ENCODE data around the gene YBX1.

The YBX1 gene

GRCh38 chr1:42733415-42734200 lies 51.4 kb downstream of the YBX1 start:
- Histone ChIP-seq H3K4me1 (ENCODE audit: control insufficient read depth, insufficient read depth, low read length) (no peaks in the 10 kb centered on the region), H3K4me3 (ENCODE audit: insufficient read depth, low read depth, low read length) (no peak overlapping the region), H3K27me3 (ENCODE audit: control insufficient read depth, insufficient read depth, low read length, poor library complexity, severe bottlenecking) (no peaks in the 10 kb centered on the region), H3K36me3 (ENCODE audit: control insufficient read depth, insufficient read depth, low read length) (no peaks in the 10 kb centered on the region), H3K27ac (ENCODE audit: insufficient read depth, low read depth, low read length, poor library complexity, severe bottlenecking) (no peak overlapping the region), H3K9me3 (ENCODE audit: control insufficient read depth, low read length) (no peaks in the 10 kb centered on the region)
- WGBS, 2 experiments, result 92 to 94% methylated on average over 12 of the region's 12 CpGs

DNA sequence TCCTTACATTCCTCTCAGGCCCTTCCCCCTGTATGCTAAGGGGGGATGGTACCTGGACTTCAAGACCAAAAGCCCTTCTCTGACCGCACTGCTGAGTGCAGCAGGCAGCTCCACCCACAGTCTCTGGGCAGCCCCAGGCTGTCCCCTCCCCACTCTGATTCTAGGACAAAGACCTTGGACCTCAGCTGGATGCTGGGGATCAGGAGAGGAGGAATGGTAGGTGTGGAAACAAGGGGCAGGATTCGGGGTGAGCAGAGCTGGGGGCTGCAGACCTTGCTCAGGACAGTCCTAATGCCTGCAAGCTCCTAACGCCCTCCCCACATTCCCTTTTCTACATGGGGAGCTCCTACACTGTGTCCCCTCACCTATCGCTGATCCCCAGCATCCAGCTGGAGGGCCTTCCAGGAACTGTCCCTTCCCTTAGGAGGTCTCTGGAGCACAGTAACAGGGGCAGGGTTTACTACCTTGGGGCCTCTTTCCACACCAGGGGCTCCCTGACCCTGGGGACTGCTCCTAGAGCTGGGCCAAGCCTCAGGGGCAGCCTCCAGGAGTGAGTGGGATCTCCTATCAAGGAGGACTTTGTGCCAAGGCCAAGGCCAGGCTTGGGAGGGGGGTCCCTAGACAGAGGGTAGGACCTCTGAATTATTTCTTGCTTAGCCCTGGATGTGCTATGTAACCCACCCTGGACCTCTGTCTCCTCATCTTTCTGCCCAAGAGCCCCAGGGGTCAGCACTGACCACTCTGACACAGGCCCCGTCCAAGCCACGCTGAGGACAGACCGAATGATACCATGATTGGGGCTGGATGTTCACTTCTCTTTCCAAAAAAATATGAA lies 52.2 kb downstream of the YBX1 start:
- H3K4me1 ChIP-seq (ENCODE audit: control insufficient read depth, insufficient read depth, low read length), result peaks cover 8% of the 10 kb centered on the region
- no peaks in the 10 kb centered on the region for H3K36me3 ChIP-seq (ENCODE audit: control insufficient read depth, insufficient read depth, low read length)
- H3K4me3 ChIP-seq (ENCODE audit: insufficient read depth, low read depth, low read length), result no peak overlapping the region
- no peak overlapping the region for H3K27ac ChIP-seq (ENCODE audit: insufficient read depth, low read depth, low read length, poor library complexity, severe bottlenecking)
- H3K27me3 ChIP-seq (ENCODE audit: control insufficient read depth, insufficient read depth, low read length, poor library complexity, severe bottlenecking), result no peaks in the 10 kb centered on the region
- 88 to 91% methylated on average over 7 of the region's 7 CpGs for WGBS, 2 experiments
- no peaks in the 10 kb centered on the region for H3K9me3 ChIP-seq (ENCODE audit: control insufficient read depth, low read length)

DNA sequence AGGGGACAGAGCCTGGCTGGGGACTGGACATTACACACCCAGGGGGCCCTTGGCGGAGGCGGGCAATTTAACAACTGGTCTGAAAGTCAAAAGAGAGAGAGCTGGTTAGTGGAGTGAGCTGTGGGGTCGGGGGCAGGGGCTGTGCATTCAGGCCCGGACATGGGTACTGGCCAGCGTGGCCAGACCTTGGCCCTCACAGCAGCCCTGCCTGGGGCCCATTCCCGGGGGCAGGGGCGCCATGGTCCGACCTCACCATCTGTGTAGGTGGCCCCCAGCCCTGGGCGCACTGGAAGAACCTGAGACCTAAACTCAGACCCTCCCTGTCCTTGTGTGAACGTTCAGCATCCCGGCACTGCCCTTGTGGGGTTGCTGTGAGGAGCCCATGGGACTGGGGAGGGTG lies 52.8 kb downstream of the YBX1 start:
- Histone ChIP-seq H3K36me3 (ENCODE audit: control insufficient read depth, insufficient read depth, low read length) (no peaks in the 10 kb centered on the region), H3K27ac (ENCODE audit: insufficient read depth, low read depth, low read length, poor library complexity, severe bottlenecking) (no peak overlapping the region), H3K27me3 (ENCODE audit: control insufficient read depth, insufficient read depth, low read length, poor library complexity, severe bottlenecking) (no peaks in the 10 kb centered on the region), H3K4me3 (ENCODE audit: insufficient read depth, low read depth, low read length) (no peak overlapping the region), H3K4me1 (ENCODE audit: control insufficient read depth, insufficient read depth, low read length) (peaks cover 14% of the 10 kb centered on the region), H3K9me3 (ENCODE audit: control insufficient read depth, low read length) (no peaks in the 10 kb centered on the region)
- 91 to 94% methylated on average over 11 of the region's 11 CpGs for WGBS, 2 experiments

- Histone ChIP-seq H3K36me3 (ENCODE audit: control insufficient read depth, insufficient read depth, low read length) (no peaks in the 10 kb centered on the region), H3K4me1 (ENCODE audit: control insufficient read depth, insufficient read depth, low read length) (peaks cover 18% of the 10 kb centered on the region), H3K27ac (ENCODE audit: insufficient read depth, low read depth, low read length, poor library complexity, severe bottlenecking) (no peak overlapping the region), H3K4me3 (ENCODE audit: insufficient read depth, low read depth, low read length) (no peak overlapping the region), H3K27me3 (ENCODE audit: control insufficient read depth, insufficient read depth, low read length, poor library complexity, severe bottlenecking) (no peaks in the 10 kb centered on the region), H3K9me3 (ENCODE audit: control insufficient read depth, low read length) (no peaks in the 10 kb centered on the region)
- WGBS, 2 experiments, result 93% methylated on average over 14 of the region's 14 CpGs
Observed at GRCh38 chr1:42735477-42736105, 53.4 kb downstream of the YBX1 start.

GRCh38 chr1:42736152-42736551 lies 53.9 kb downstream of the YBX1 start:
- no peak overlapping the region for H3K4me3 ChIP-seq (ENCODE audit: insufficient read depth, low read depth, low read length)
- H3K27me3 ChIP-seq (ENCODE audit: control insufficient read depth, insufficient read depth, low read length, poor library complexity, severe bottlenecking), result no peaks in the 10 kb centered on the region
- H3K9me3 ChIP-seq (ENCODE audit: control insufficient read depth, low read length), result no peaks in the 10 kb centered on the region
- no peak overlapping the region for H3K27ac ChIP-seq (ENCODE audit: insufficient read depth, low read depth, low read length, poor library complexity, severe bottlenecking)
- H3K36me3 ChIP-seq (ENCODE audit: control insufficient read depth, insufficient read depth, low read length), result no peaks in the 10 kb centered on the region
- 73 to 81% methylated on average over 4 of the region's 4 CpGs for WGBS, 2 experiments
- peaks cover 23% of the 10 kb centered on the region for H3K4me1 ChIP-seq (ENCODE audit: control insufficient read depth, insufficient read depth, low read length)

- 84% methylated on average over 8 of the region's 8 CpGs for WGBS, 2 experiments
- Histone ChIP-seq H3K36me3 (ENCODE audit: control insufficient read depth, insufficient read depth, low read length) (no peaks in the 10 kb centered on the region), H3K27ac (ENCODE audit: insufficient read depth, low read depth, low read length, poor library complexity, severe bottlenecking) (no peak overlapping the region), H3K4me1 (ENCODE audit: control insufficient read depth, insufficient read depth, low read length) (peaks cover 28% of the 10 kb centered on the region), H3K9me3 (ENCODE audit: control insufficient read depth, low read length) (no peaks in the 10 kb centered on the region), H3K4me3 (ENCODE audit: insufficient read depth, low read depth, low read length) (no peak overlapping the region), H3K27me3 (ENCODE audit: control insufficient read depth, insufficient read depth, low read length, poor library complexity, severe bottlenecking) (no peaks in the 10 kb centered on the region)
Observed at GRCh38 chr1:42736571-42737200, 54.5 kb downstream of the YBX1 start.

- 91% methylated on average over 5 of the region's 5 CpGs for WGBS, 2 experiments
Observed at GRCh38 chr1:42737257-42737656, 55.0 kb downstream of the YBX1 start.

DNA sequence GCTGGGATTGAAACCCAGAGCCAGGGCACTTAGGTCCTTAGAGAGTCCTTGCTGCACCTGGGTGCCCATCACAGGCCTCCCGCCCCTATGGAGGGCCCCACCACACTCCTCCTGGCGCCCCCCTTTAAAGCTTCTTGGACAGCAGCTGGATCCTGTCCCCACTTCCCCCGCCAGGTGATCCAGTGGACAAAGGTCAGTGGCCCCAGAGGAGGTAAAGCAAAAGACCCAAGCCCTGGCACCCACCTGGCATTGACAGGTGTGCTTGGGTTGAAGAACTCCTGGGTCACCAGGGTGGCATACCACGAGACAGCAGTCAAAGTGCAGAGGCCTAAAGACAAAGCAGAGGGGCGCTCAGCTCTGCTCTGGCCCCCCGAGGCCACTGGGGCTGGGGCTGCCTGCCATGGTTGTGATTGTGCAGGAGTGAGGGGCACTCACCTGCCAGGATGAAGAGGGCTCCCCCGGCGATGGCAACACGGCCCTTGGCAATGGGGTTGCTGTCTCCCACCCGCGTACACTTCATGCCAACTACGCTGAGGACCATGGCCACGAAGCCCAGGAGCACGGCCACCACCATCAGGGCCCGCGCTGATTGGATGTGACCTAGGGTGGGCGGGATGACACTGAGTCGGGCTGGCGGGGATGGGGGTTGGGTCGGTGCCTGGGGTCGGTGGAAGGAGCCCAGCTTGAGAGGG lies 55.9 kb downstream of the YBX1 start:
- H3K27me3 ChIP-seq (ENCODE audit: control insufficient read depth, insufficient read depth, low read length, poor library complexity, severe bottlenecking), result no peaks in the 10 kb centered on the region
- no peaks in the 10 kb centered on the region for H3K9me3 ChIP-seq (ENCODE audit: control insufficient read depth, low read length)
- WGBS, 2 experiments, result 91 to 93% methylated on average over 21 of the region's 21 CpGs
- H3K4me3 ChIP-seq (ENCODE audit: insufficient read depth, low read depth, low read length), result no peak overlapping the region
- H3K36me3 ChIP-seq (ENCODE audit: control insufficient read depth, insufficient read depth, low read length), result no peaks in the 10 kb centered on the region
- peaks cover 33% of the 10 kb centered on the region for H3K4me1 ChIP-seq (ENCODE audit: control insufficient read depth, insufficient read depth, low read length)
- no peak overlapping the region for H3K27ac ChIP-seq (ENCODE audit: insufficient read depth, low read depth, low read length, poor library complexity, severe bottlenecking)

More at GRCh38 chr1:42737257-42737656, 55.0 kb downstream of the YBX1 start:
- H3K27ac ChIP-seq (ENCODE audit: insufficient read depth, low read depth, low read length, poor library complexity, severe bottlenecking), result no peak overlapping the region
- H3K9me3 ChIP-seq (ENCODE audit: control insufficient read depth, low read length), result no peaks in the 10 kb centered on the region
- no peaks in the 10 kb centered on the region for H3K36me3 ChIP-seq (ENCODE audit: control insufficient read depth, insufficient read depth, low read length)
- no peaks in the 10 kb centered on the region for H3K27me3 ChIP-seq (ENCODE audit: control insufficient read depth, insufficient read depth, low read length, poor library complexity, severe bottlenecking)
- peaks cover 33% of the 10 kb centered on the region for H3K4me1 ChIP-seq (ENCODE audit: control insufficient read depth, insufficient read depth, low read length)
- no peak overlapping the region for H3K4me3 ChIP-seq (ENCODE audit: insufficient read depth, low read depth, low read length)

DNA sequence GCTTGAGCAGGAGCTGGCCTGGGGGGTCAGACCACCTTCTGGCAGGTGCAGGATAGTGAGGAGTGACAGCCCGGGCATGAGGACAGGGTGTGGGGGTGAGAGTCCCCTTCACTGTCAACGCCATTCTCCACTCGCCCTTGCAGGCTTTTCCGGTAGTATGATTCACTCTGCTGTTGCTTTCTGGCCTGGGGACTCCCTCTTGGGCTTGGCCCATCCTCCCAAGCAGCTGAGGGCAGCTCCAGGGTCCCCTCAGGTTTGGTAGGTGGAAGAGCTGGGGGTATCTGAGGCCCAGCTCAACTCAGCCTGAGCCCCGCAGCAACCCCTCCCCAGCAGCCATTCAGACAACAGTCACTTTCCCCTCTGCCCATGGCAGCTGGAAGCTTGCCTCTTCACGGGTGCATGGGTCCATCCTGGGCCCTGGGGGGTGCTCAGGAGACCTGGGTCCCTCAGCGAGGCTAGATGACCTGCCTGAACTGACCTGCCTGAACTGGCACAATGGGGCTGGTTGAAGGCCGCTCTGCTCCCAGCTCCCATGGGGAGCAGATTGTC lies 56.5 kb downstream of the YBX1 start:
- Histone ChIP-seq H3K4me3 (ENCODE audit: insufficient read depth, low read depth, low read length) (no peak overlapping the region), H3K4me1 (ENCODE audit: control insufficient read depth, insufficient read depth, low read length) (peaks cover 33% of the 10 kb centered on the region), H3K27me3 (ENCODE audit: control insufficient read depth, insufficient read depth, low read length, poor library complexity, severe bottlenecking) (no peaks in the 10 kb centered on the region), H3K27ac (ENCODE audit: insufficient read depth, low read depth, low read length, poor library complexity, severe bottlenecking) (no peak overlapping the region), H3K9me3 (ENCODE audit: control insufficient read depth, low read length) (no peaks in the 10 kb centered on the region), H3K36me3 (ENCODE audit: control insufficient read depth, insufficient read depth, low read length) (no peaks in the 10 kb centered on the region)
- 86 to 91% methylated on average over 8 of the region's 8 CpGs for WGBS, 2 experiments
